ENCODE results near the gene MAN2C1. TPM values are rescaled to one million over a fixed set of nuclear protein-coding genes. Genes with fewer than 3 reads are reported as not detected.

Gene MAN2C1
- total RNA-seq, 2 experiments from 2014 or later, result 519 to 546 TPM

- no peak overlapping the region for H3K27ac Mint-ChIP-seq
- no peak for DNase-seq
- H3K4me1 Mint-ChIP-seq (ENCODE audit: low read depth), result no peaks in the 10 kb centered on the region
- H3K4me3 Mint-ChIP-seq, result no peak overlapping the region
- Histone ChIP-seq H3K36me3 (ENCODE audit: insufficient read depth, low read length) (peaks cover 48% of the 10 kb centered on the region), H3K9me3 (ENCODE audit: control insufficient read depth in 1 of 2, insufficient read depth in 1 of 2, low read length in 2 of 2) (peaks cover 0 to 13% of the 10 kb centered on the region in 2 experiments), H3K27ac (ENCODE audit: low read depth in 1 of 2, low read length in 2 of 2) (no peak overlapping the region), H3K4me3 (ENCODE audit: low read length) (no peak overlapping the region), H3K27me3 (ENCODE audit: control insufficient read depth in 1 of 2, insufficient read depth in 2 of 2, low read length in 2 of 2) (no peaks in the 10 kb centered on the region), H3K4me1 (ENCODE audit: insufficient read depth, low read length) (no peaks in the 10 kb centered on the region)
- CTCF ChIA-PET, result interaction anchor here (1.3 kb wide), 1 partner anchor 11 kb away, joined by 3 read pairs; no protein-coding TSS in a partner anchor
- no peaks in the 10 kb centered on the region for H3K9me3 Mint-ChIP-seq
- intact Hi-C loops (cut with DNase I, micrococcal nuclease), result no loop called here
- no peak for TF ChIP-seq CTCF (IDR thresholded peaks at IDR 0.05)
- POLR2A ChIA-PET, result interaction anchor here (1.6 kb wide), 1 partner anchor 11 kb away, joined by 6 read pairs; the partner anchor contains the start of gene MAN2C1
- H3K36me3 Mint-ChIP-seq (ENCODE audit: low read depth), result peaks cover 38% of the 10 kb centered on the region
- ATAC-seq (ENCODE audit: poor library complexity), result no peak
- H3K27me3 Mint-ChIP-seq, result no peaks in the 10 kb centered on the region
Observed at GRCh38 chr15:75356517-75356916, 11.9 kb downstream of the MAN2C1 start.

- Mint-ChIP-seq H3K4me3 (no peak overlapping the region), H3K4me1 (ENCODE audit: low read depth) (peaks cover 4% of the 10 kb centered on the region), H3K36me3 (ENCODE audit: low read depth) (peaks cover 33% of the 10 kb centered on the region), H3K27me3 (no peaks in the 10 kb centered on the region), H3K9me3 (no peaks in the 10 kb centered on the region), H3K27ac (no peak overlapping the region)
- ChIA-PET CTCF (no interaction called here), POLR2A (interaction anchor here (1.6 kb wide), 1 partner anchor 12 kb away, joined by 6 read pairs; the partner anchor contains the start of gene MAN2C1)
- Histone ChIP-seq H3K36me3 (ENCODE audit: insufficient read depth, low read length) (peaks cover 43% of the 10 kb centered on the region), H3K4me1 (ENCODE audit: insufficient read depth, low read length) (peaks cover 3% of the 10 kb centered on the region), H3K9me3 (ENCODE audit: control insufficient read depth in 1 of 2, insufficient read depth in 1 of 2, low read length in 2 of 2) (peaks cover 0 to 12% of the 10 kb centered on the region in 2 experiments), H3K27ac (ENCODE audit: low read depth in 1 of 2, low read length in 2 of 2) (no peak overlapping the region), H3K4me3 (ENCODE audit: low read length) (no peak overlapping the region), H3K27me3 (ENCODE audit: control insufficient read depth in 1 of 2, insufficient read depth in 2 of 2, low read length in 2 of 2) (no peaks in the 10 kb centered on the region)
- DNase-seq (no peak), ATAC-seq (ENCODE audit: poor library complexity) (no peak)
- intact Hi-C loops (cut with DNase I, micrococcal nuclease), result no loop called here
- no peak for TF ChIP-seq CTCF (IDR thresholded peaks at IDR 0.05)
Observed at GRCh38 chr15:75356006-75356405, 12.4 kb downstream of the MAN2C1 start.

GRCh38 chr15:75355369-75355768 is 13.0 kb downstream of the MAN2C1 start:
- Mint-ChIP-seq H3K9me3 (no peaks in the 10 kb centered on the region), H3K4me1 (ENCODE audit: low read depth) (peaks cover 10% of the 10 kb centered on the region), H3K36me3 (ENCODE audit: low read depth) (peaks cover 26% of the 10 kb centered on the region), H3K27me3 (no peaks in the 10 kb centered on the region), H3K27ac (peak overlapping the region; percentile 39), H3K4me3 (no peak overlapping the region)
- POLR2A ChIA-PET, result interaction anchor here (9.6 kb wide), 1 partner anchor 13 kb away, joined by 146 read pairs; the partner anchor contains the start of gene MAN2C1
- CTCF ChIA-PET, result no interaction called here
- peaks cover 37% of the 10 kb centered on the region for H3K36me3 ChIP-seq (ENCODE audit: insufficient read depth, low read length)
- peaks cover 0 to 17% of the 10 kb centered on the region in 2 experiments for H3K9me3 ChIP-seq (ENCODE audit: control insufficient read depth in 1 of 2, insufficient read depth in 1 of 2, low read length in 2 of 2)
- ATAC-seq (ENCODE audit: poor library complexity) (no peak), DNase-seq (no peak)
- intact Hi-C loops (cut with DNase I, micrococcal nuclease), result no loop called here
- H3K4me1 ChIP-seq (ENCODE audit: insufficient read depth, low read length), result peaks cover 8% of the 10 kb centered on the region
- H3K27ac ChIP-seq (ENCODE audit: low read depth in 1 of 2, low read length in 2 of 2), result no peak overlapping the region
- no peaks in the 10 kb centered on the region for H3K27me3 ChIP-seq (ENCODE audit: control insufficient read depth in 1 of 2, insufficient read depth in 2 of 2, low read length in 2 of 2)
- TF ChIP-seq CTCF (IDR thresholded peaks at IDR 0.05), result no peak
- H3K4me3 ChIP-seq (ENCODE audit: low read length), result no peak overlapping the region
